Superior temporal gyrus (tissue), 1 donor: ENCODE measurements around the gene DIP2A.
"Not testable (repeated sequence)": the region's sequence is repeated elsewhere in the genome, so short reads cannot be mapped to it uniquely, and the experiment has no call there.

Experiments
- DNase-seq: peaks from one replicate; pipeline ENCODE4 v3.0.0-alpha.2; 2016; ENCODE audit errors: extremely low spot score

Gene DIP2A

DNA sequence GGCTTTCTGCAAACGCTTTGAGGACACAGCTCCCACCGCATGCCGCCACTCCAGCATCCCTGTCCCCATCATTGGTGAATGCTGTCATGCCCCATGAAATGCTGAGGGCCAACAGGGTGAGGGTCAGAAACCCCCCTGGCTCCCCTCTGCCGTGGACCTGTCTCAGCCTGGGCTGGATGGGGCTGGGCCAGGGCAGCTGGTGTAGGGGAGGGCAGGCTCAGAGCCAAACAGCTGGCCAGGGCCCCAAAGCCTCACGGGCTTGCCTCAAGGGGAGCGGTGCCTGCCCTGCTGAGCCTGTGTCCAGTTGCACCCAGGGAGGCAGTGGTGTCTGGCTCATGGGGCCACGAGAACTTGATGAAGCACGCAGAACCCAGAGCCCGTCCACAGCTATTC is 96.5 kb downstream of the DIP2A start:
- DNase-seq: no peak

DNA sequence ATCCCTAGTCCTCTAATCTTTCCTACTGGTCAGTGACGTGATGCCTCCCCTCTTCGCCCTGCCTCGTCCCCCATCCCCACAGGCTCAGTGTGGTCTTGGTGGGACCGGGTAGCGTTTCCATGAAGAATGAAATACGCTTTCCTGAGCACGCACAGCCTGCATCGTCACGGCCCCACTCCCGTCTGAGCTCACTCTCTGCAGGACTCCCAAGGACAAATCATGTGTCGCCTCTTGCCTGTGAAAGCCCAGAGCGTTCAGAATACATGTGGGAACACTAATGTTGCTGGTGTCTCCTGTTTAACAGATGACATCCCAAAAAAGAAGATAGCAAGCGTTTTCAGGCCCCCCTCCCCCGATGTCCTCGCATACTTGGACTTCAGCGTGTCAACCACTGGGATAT is 97.0 kb downstream of the DIP2A start:
- no peak for DNase-seq

GRCh38 chr21:46556802-46557201 is 98.1 kb downstream of the DIP2A start:
- no peak for DNase-seq

- DNase-seq: no peak
Measured at GRCh38 chr21:46557469-46557868, 98.8 kb downstream of the DIP2A start.

DNA sequence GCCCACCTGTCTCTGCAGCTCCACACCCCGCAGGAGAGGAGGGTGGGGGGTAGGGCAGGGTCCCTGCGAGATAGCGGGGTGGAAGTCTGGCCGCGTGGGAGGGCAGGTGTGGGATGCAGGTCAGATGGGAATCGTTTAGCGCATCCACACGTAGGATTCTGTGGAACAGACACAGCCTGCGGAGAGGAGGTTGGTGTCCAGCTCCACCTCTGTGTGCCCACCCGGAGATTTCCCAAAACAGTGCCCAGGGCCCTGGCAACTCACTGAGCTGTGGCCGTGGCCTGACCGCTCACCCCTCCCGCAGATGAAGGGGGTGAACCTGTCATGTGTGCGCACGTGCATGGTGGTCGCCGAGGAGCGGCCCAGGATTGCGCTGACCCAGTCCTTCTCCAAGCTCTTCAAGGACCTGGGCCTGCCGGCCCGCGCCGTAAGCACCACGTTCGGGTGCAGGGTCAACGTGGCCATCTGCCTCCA is 99.3 kb downstream of the DIP2A start:
- no peak for DNase-seq

DNA sequence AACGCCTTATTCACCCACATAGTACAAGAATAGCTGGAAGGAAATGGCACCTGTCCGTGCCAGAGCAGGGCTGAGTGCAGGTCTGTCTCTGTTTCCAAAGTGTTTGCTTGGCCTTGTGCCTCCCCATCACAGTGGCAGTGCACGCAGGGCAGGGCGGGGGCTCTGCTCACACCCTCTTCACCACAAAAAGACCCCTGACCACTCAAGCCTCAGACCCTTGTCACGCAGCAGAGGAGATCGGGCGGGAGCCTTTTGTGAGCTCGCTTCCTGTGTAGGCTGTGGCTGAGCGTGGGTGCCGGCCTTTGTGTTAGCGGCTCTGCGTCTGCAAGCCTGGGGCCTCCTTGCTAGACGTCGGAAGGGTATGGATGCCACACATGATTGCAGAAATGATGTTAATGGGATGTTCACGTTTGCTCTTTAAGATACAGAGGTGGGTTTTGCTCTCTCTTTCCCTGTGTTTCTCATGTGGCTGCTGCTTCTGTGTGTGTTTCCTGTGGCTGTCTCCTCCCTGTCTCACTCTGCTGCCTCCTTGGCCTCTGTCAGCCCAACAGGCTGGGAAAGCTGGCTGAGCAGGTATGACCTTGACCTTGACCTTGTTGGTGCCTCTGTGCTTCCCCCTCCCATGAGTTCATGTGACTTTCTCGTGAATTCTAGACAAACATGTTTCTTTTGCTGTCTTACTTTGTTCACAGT is 100.7 kb downstream of the DIP2A start:
- no peak for DNase-seq

GRCh38 chr21:46560568-46561444 is 102.1 kb downstream of the DIP2A start:
- no peak for DNase-seq

GRCh38 chr21:46561445-46562090 is 102.9 kb downstream of the DIP2A start:
- no peak for DNase-seq

DNA sequence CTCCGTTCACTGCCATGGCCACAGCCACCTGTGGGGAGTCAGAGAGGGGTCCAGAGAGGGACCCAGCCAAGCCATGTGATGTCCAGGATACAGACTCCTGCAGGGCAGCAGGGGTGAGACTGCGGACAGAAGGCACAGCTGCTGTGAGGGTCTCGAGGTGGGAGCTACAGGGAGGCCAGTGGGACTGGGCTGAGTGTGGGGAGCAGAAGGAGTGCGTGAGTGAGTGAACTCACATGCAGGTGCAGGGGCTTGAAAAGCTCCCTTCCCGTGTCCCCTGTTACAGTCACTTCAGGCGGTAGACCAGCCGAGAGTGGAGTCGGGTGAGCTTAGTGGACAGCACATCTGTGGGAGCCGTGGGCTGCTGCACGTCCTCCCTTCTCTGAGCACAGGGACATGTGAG is 103.8 kb downstream of the DIP2A start:
- DNase-seq: no peak

DNA sequence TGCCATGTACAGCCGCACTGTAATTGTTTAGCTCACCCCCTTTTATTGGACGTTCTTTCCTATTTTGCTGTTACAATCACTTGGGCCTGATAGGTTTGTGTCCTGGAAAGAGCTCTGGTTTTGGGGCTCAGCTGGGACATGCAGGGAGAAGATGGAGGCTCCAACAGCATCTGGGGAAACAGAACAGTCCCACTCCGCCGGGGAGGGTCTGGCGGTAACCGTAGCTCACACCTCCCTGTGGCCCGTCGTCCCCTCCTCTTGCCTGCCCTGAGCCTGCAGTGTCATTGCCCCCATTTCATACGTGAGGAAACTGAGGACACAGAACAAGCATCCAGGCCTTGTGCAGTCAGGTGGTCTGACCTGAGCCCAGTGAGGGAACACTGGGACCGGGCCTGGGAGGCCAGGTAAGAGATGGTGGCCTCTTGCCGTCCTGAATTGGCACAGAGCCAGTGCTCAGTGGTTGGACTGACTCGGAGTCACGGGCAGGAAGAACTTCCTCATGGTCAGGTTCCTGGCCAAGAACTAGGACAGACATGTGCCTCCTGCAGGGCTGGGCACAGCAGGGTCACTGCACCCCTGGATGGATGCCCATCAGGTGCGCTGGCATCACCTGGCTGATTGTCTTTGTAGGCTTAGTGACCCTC is 104.4 kb downstream of the DIP2A start:
- no peak for DNase-seq

- no peak for DNase-seq
Measured at GRCh38 chr21:46564391-46564790, 105.7 kb downstream of the DIP2A start.

DNA sequence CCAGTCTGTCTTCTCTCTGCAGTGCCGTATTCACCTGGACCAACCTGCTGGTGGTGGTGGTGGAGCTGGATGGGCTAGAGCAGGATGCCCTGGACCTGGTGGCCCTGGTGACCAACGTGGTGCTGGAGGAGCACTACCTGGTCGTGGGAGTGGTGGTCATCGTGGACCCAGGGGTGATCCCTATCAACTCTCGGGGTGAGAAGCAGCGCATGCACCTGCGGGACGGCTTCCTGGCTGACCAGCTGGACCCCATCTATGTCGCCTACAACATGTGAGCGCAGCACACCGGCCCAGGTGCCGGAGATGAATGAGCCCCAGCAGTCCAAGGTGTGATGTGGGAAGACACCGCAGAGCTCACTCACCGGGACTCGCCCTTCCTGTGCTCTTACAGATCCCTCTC is 108.7 kb downstream of the DIP2A start:
- DNase-seq: no peak

GRCh38 chr21:46568562-46568961 is 109.9 kb downstream of the DIP2A start:
- no peak for DNase-seq

GRCh38 chr21:46569081-46569480 is 110.4 kb downstream of the DIP2A start:
- DNase-seq: no peak

GRCh38 chr21:46570119-46570518 is 111.4 kb downstream of the DIP2A start:
- DNase-seq: no peak

DNA sequence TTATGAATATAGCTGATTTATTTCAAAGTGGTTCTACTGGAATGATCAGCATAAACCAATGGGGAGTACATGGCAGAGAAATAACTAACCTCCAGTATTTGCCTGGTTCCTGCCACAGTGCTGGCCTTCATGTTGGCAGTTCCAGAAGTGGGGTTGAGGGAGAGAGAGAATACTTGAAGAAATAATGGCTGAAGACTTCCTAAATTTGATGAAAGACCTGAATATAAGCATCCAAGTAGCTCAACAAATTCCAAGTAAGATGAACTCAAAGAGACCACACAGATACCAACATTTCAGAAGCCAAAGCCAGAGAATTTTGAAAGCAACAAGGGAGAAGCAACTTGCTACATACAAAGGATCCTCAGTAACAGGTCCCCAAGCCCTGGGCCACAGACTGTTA is 111.9 kb downstream of the DIP2A start:
- no peak for DNase-seq

GRCh38 chr21:46572850-46573249 is 114.2 kb downstream of the DIP2A start:
- no peak for DNase-seq

DNA sequence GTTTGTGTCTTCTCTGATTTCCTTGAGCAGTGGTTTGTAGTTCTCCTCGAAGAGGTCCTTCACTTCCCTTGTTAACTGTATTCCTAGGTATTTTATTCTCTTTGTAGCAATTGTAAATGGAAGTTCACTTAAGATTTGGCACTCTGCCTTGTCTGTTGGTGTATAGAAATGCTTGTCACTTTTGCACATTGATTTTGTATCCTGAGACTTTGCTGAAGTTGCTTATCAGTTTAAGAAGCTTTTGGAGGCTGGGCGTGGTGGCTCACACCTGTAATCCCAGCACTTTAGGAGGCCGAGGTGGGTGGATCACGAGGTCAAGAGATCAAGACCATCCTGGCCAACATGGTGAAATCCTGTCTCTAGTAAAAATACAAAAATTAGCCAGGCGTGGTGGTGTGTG is 119.1 kb downstream of the DIP2A start:
- DNase-seq: not testable (repeated sequence)

GRCh38 chr21:46579394-46579793 is 120.7 kb downstream of the DIP2A start:
- not testable (repeated sequence) for DNase-seq

GRCh38 chr21:46581780-46582307 is 123.2 kb downstream of the DIP2A start:
- no peak for DNase-seq

GRCh38 chr21:46585191-46585953 is 126.7 kb downstream of the DIP2A start:
- no peak for DNase-seq
